ENCODE data around the gene TMEM43. TPM values are rescaled to one million over a fixed set of nuclear protein-coding genes. Genes with fewer than 3 reads are reported as not detected.
"Not testable (repeated sequence)": the region's sequence is repeated elsewhere in the genome, so short reads cannot be mapped to it uniquely, and the experiment has no call there.

Gene TMEM43
- polyA plus RNA-seq, 3 donors: 55.4 to 69.7 (median 66.7) TPM

DNA sequence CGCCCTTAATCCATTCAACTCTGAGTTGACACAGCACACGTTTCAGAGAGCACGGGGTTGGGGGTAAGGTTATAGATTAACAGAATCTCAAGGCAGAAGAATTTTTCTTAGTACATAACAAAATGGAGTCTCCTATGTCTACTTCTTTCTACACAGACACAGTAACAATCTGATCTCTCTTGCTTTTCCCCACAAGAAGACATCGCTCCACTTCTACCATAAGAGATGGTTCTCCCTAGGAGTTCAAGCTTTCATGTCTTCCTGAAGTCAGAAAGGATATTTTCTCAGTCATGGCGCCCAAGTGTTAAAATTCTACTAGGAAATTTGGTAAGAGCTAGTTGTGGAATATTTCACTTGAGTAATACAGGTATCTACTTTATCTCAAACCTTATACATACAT is 32.9 kb upstream of the TMEM43 start:
- H3K36me3 ChIP-seq (replicated peaks in 1 of 2; ENCODE audit: control insufficient read depth in 1 of 2, insufficient read depth in 2 of 2, low read length in 2 of 2); H3K36me3 Mint-ChIP-seq; H3K4me1 Mint-ChIP-seq; H3K4me2 ChIP-seq (replicated peaks; ENCODE audit: extremely low read depth, low read length, poor library complexity, severe bottlenecking); H3K27me3 ChIP-seq (ENCODE audit: control insufficient read depth in 2 of 2, insufficient read depth in 2 of 2, low read length in 2 of 2); H3K79me2 ChIP-seq (ENCODE audit: insufficient read depth, low read length); H4K20me1 ChIP-seq (ENCODE audit: insufficient read depth, low read length); H3K9ac ChIP-seq (ENCODE audit: insufficient read depth, low read length, poor library complexity, severe bottlenecking); H3K27me3 Mint-ChIP-seq (ENCODE audit: low read depth in 3 of 3); DNase-seq; H3K4me1 ChIP-seq (ENCODE audit: control insufficient read depth in 1 of 2, insufficient read depth in 2 of 2, low read length in 2 of 2); H3K4me3 ChIP-seq (replicated peaks in 1 of 3; ENCODE audit: low read depth in 2 of 3, low read length in 3 of 3); intact Hi-C loops (cut with micrococcal nuclease); H2AFZ ChIP-seq (ENCODE audit: insufficient read depth, low read depth, low read length, poor library complexity, severe bottlenecking); H3K9me3 ChIP-seq (replicated peaks in 1 of 2; ENCODE audit: control insufficient read depth in 1 of 2, insufficient read depth in 1 of 2, low read length in 2 of 2); H3K27ac Mint-ChIP-seq; H3K27ac ChIP-seq (ENCODE audit: low read depth in 1 of 2, low read length in 2 of 2); H3K4me3 Mint-ChIP-seq: not testable (repeated sequence)
- no CpG with 5 or more reads among the region's 5 CpGs for WGBS (ENCODE audit: insufficient coverage)
- peaks cover 3 to 22% (median 12%) of the 10 kb centered on the region in 7 donors for H3K9me3 Mint-ChIP-seq

DNA sequence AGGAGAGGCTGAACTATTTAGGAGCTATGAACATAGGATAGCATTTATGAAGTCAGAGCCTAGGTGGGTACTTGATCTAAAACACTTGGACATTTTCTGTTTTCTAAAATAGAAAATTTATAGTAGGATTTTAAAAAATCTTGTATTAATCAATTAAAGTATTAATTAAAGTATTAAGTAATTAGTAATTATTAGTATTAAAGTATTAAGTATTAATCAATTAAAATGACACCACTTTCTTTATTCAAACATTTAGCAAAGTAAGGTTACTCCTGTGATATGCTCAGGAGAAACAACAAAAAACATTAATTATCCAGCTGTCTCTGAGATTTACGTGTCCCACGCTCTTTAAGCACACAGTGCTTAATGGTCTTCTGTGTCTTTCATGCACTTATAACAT is 32.4 kb upstream of the TMEM43 start:
- no peak overlapping the region for H3K4me3 Mint-ChIP-seq
- H3K4me1 Mint-ChIP-seq: no peaks in the 10 kb centered on the region
- Histone ChIP-seq H3K27ac (ENCODE audit: low read depth in 1 of 2, low read length in 2 of 2) (no peak overlapping the region), H3K36me3 (replicated peaks in 1 of 2; ENCODE audit: control insufficient read depth in 1 of 2, insufficient read depth in 2 of 2, low read length in 2 of 2) (no peaks in the 10 kb centered on the region), H3K27me3 (ENCODE audit: control insufficient read depth in 2 of 2, insufficient read depth in 2 of 2, low read length in 2 of 2) (peaks cover 0 to 4% of the 10 kb centered on the region in 2 donors), H3K9ac (ENCODE audit: insufficient read depth, low read length, poor library complexity, severe bottlenecking) (no peak overlapping the region), H3K79me2 (ENCODE audit: insufficient read depth, low read length) (no peaks in the 10 kb centered on the region), H2AFZ (ENCODE audit: insufficient read depth, low read depth, low read length, poor library complexity, severe bottlenecking) (no peak overlapping the region), H3K9me3 (replicated peaks in 1 of 2; ENCODE audit: control insufficient read depth in 1 of 2, insufficient read depth in 1 of 2, low read length in 2 of 2) (no peaks in the 10 kb centered on the region), H4K20me1 (ENCODE audit: insufficient read depth, low read length) (no peaks in the 10 kb centered on the region), H3K4me2 (replicated peaks; ENCODE audit: extremely low read depth, low read length, poor library complexity, severe bottlenecking) (no peak overlapping the region), H3K4me1 (ENCODE audit: control insufficient read depth in 1 of 2, insufficient read depth in 2 of 2, low read length in 2 of 2) (no peaks in the 10 kb centered on the region), H3K4me3 (replicated peaks in 1 of 3; ENCODE audit: low read depth in 2 of 3, low read length in 3 of 3) (no peak overlapping the region)
- no peaks in the 10 kb centered on the region for H3K36me3 Mint-ChIP-seq
- WGBS (ENCODE audit: insufficient coverage): no CpG with 5 or more reads among the region's 2 CpGs
- TF ChIP-seq, protein P1, sequence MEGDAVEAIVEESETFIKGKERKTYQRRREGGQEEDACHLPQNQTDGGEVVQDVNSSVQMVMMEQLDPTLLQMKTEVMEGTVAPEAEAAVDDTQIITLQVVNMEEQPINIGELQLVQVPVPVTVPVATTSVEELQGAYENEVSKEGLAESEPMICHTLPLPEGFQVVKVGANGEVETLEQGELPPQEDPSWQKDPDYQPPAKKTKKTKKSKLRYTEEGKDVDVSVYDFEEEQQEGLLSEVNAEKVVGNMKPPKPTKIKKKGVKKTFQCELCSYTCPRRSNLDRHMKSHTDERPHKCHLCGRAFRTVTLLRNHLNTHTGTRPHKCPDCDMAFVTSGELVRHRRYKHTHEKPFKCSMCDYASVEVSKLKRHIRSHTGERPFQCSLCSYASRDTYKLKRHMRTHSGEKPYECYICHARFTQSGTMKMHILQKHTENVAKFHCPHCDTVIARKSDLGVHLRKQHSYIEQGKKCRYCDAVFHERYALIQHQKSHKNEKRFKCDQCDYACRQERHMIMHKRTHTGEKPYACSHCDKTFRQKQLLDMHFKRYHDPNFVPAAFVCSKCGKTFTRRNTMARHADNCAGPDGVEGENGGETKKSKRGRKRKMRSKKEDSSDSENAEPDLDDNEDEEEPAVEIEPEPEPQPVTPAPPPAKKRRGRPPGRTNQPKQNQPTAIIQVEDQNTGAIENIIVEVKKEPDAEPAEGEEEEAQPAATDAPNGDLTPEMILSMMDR (IDR thresholded peaks at IDR 0.05): no peak
- H3K27ac Mint-ChIP-seq: no peak overlapping the region
- H3K27me3 Mint-ChIP-seq (ENCODE audit: low read depth in 3 of 3): peaks cover 5 to 10% (median 9%) of the 10 kb centered on the region in 3 donors
- DNase-seq: no peak
- intact Hi-C loops (cut with micrococcal nuclease): no loop called here
- peaks cover 3 to 19% (median 12%) of the 10 kb centered on the region in 7 donors for H3K9me3 Mint-ChIP-seq

All from CD14-positive monocyte (primary cell).